Hepatocyte (in vitro differentiated cells): Measurements from ENCODE around the gene ELOVL1.
"Not testable (repeated sequence)": the region's sequence is repeated elsewhere in the genome, so short reads cannot be mapped to it uniquely, and the experiment has no call there.

ENCODE experiments used
- CTCF ChIP-seq: fragments of 200-600 bp; sonication (generic); IDR thresholded peaks from 2 replicates; pipeline ENCODE4 v1.5.1; 2016; ENCODE audit warnings: antibody characterized with exemption, mild to moderate bottlenecking; ENCODE audit not compliant: poor library complexity
- EZH2 ChIP-seq: fragments of 200-600 bp; sonication (generic); IDR thresholded peaks from 2 replicates; pipeline ENCODE4 v1.6.1; 2016; ENCODE audit warnings: antibody characterized with exemption, mild to moderate bottlenecking, borderline replicate concordance

GRCh38 chr1:43369779-43370178, 2.0 kb upstream of the ELOVL1 start:
- TF ChIP-seq EZH2, CTCF: not testable (repeated sequence)
